NAMALWA (cell line): ENCODE data around the gene CC2D1A.
"Not testable (repeated sequence)": the region's sequence is repeated elsewhere in the genome, so short reads cannot be mapped to it uniquely, and the experiment has no call there.

Source experiments
- DNase-seq: peaks from one replicate; pipeline ENCODE4 v3.0.0-alpha.2; 2015; ENCODE audit warnings: low spot score

CC2D1A gene

GRCh38 chr19:13962699-13963602 is 57.0 kb downstream of the CC2D1A start:
- no peak for DNase-seq

DNA sequence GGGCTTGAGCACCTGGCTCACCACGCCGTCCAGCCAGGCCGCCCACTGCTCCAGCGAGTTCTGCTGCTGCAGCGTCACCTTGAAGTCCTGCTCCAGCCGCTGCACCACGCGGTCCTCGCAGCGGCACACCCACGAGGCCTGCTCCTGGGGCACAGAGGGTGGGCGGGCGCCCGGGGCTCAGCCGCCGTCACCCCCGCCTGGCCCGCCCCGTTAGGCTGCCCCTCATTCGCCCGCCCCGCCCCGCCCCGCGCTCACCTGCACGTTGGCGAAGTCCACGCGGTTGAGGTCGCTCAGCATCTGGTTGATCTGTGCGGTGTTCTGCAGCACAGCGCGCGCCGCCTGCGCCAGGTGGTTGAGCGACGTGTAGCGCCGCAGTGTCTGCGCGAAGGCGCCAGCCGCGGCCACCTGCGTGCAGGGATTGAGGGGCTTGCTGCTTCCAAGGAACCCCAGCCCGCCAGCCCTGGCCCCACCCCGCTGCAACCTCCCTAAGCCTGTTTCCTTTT is 57.7 kb downstream of the CC2D1A start:
- no peak for DNase-seq

GRCh38 chr19:13964776-13965175 is 58.8 kb downstream of the CC2D1A start:
- no peak for DNase-seq

- no peak for DNase-seq
These were observed 59.4 kb downstream of the CC2D1A start for GRCh38 chr19:13965377-13965896.

- no peak for DNase-seq
These were observed 60.1 kb downstream of the CC2D1A start for GRCh38 chr19:13965926-13966683.

DNA sequence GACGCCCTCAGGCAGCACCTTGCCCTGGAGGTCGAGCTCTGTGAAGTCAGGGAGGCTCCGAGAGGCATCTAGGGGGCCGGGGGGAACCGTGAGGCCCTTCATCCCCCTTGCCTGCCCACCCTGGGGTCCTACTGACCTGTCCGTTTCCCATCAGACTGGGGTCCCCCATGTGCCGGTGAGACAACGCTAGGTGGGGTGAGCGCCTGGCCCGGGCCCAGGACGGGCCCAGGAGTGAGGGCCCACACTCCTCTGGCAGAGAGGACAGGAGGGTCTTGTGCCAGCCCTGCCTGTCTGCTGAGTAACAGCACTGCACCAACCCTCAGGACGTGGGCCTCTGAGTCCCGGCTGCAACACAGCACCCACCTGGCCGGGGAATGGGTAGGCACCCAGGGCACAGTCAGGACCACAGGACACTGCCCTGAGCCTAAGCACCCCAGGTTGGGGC is 60.7 kb downstream of the CC2D1A start:
- no peak for DNase-seq

DNA sequence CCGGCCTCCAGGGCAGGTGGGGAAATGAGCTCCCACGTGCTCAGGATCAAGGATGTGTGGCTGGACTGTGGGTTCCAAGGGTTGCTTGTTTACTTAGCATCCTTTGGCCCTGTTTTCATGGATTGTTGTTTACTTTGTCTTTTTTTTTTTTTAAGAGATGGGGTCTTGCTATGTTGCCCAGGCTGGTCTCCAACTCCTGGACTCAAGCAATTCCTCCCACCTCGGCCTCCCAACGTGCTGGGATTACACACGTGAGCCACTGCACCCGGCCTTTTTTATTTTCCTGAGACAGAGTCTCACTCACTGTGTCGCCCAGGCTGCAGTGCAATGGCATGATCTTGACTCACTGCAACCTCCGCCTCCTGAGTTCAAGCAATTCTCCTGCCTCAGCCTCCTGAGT is 61.2 kb downstream of the CC2D1A start:
- DNase-seq, result not testable (repeated sequence)

GRCh38 chr19:13968383-13968935 is 62.5 kb downstream of the CC2D1A start:
- no peak for DNase-seq

DNA sequence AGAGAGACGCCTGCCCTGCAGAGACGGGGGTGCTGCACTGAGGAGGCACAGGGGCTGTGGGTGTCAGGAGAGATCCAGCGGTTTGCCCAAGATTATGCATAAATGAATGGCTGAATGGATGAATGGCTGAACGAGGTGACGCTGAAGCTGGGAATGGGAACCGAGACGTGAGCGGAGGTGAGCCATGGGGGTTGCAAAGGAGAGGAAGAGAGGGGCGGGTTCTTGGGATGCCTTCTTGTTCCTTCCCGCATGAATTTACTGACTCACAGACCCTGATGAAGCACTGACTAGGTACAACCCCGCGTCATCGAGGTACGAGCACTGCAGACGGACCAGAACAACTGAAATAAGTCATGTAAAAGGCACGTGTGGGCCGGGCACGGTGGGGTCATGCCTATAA is 63.0 kb downstream of the CC2D1A start:
- no peak for DNase-seq

DNA sequence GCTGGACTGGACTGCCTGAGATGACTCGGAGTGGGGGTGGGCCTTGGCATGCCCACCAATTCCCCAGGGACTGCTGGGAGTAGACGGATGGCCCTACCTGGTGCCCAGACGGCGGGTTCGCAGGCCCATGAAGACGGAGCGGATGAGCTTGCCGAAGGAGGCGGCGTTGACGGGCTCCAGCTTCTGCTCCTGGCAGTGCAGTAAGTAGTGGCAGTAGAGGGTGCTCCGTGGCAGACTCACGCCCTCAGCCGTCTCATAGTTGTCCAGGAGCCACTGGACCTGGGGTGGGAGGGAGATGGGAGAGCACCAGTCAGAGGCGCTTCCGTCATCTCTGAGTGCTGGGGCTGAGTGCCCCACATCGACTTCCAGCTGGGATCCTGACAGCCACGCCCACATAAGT is 63.9 kb downstream of the CC2D1A start:
- no peak for DNase-seq

GRCh38 chr19:13971868-13972267 is 65.9 kb downstream of the CC2D1A start:
- not testable (repeated sequence) for DNase-seq

DNA sequence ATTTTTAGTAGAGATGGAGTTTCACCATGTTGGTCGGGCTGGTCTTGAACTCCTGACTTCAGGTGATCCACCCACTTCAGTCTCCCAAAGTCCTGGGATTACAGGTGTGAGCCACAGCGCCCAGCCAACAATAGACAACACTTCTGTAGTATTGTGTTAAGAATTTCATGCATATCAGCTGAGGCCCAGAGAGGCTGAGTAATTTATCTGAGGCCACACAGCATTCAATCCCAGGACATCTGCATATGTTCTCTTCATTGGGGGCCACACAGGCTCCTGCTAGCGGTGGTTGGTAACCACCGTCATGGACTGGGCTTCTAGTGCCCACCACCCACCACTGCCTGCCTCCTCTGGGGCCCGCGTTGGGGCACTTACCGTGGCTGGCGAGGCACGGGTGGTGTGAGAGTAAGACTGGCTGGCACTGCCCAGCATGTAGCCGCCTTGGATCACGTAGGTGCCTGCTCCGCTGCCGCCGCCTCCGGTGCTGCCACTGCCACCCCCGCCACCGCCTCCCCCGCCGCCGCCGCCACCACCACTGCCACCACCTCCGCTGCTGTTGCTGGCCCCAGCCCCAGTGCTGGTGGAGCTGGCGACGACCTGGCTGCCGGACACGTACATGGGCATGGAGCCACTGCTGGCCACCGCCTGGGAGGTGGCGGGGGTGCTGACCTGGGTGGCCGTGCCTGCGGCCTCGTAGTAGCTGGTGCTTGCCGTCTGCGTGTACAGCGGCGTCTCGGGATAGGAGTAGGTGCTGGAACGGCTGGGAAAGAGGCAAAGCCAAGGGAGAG is 66.6 kb downstream of the CC2D1A start:
- DNase-seq, result no peak

DNA sequence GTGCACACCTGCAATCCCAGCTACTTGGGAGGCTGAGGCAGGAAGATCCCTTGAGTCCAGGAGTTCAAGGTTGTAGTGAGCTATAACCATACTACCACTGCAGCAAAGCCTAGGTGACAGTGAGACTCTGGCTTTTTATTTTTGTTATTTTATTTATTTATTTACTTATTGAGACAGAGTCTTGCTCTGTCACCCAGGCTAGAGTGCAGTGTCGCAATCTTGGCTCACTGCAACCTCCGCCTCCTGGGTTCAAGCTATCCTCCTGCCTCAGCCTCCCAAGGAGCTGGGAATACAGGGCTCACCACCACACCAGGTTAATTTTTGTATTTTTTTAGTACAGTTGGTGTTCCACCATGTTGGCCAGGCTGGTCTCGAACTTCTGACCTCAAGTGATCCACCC is 67.5 kb downstream of the CC2D1A start:
- DNase-seq, result not testable (repeated sequence)

DNA sequence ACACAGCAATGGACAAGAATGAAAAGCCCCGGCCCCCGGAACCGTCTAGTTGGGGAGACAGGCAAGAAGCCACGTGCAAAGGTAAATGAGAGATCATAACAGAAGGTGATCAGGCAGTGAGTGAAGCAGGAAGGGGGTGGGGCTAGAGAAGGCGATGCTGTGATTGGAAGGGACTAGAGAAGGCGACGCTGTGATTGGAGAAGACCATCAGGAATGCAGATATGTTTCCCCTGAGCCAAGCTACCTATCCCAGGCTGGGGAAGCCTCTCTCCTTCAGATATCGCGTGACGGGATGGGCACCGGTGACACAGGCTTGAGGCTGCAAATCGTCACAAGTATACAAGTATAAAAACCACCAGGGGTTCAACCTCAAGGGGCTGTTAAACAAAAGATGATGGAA is 68.1 kb downstream of the CC2D1A start:
- DNase-seq, result peak; percentile 66

DNA sequence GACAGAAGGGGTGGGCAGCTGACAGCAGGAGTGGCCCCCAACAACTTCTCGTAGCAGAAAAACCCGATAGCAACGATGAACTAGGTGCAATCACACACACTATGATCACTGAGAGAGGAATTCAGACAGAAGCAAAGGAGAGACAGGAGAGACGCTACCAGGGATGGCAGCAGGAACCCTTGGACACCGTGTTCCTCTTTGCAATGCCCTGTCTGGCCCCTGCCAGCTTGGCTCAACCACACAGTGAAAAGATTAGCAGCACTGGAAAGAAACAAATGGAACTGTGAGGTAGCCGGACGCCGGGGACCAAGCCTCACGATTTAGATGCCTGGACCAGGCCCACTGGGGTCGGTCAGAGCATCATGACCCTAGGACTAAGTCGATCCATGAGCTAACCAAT is 69.9 kb downstream of the CC2D1A start:
- DNase-seq, result no peak

DNA sequence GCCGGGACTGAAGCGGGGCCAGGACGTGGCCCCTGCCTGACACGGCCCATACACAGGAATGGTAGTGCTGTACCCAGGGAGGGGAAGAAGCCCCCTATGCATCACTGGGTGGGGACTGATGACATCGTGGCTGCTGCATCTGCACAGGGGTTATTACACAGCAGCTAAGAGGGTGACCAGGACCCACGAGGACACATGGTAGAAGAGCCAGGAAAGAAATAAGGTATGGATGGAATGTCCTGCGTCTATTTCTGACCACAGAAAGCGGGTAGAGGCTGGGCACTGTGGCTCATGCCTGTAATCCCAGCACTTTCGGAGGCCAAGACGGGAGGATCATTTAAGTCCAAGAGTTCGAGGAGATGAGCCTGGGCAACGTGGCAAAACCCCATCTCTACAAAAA is 70.4 kb downstream of the CC2D1A start:
- no peak for DNase-seq

DNA sequence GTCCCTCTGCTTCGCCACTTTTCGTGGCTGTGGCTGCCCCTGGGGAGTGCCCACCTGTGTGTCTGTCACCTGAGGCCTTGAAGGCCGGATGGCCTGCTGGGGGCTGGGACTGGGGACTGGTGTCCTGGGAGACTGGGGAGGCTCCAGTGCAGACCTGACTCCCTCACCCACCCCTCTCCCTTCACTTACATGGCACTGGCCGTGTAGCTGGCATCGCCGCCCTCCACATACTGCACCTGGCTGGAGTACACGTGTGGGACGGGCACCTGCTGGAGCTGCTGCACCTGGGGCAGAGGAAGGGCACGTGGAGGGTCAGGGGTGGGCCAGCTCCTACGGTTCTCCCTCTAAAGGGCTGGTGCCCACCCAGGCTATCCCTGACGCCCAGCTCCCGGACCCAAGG is 71.8 kb downstream of the CC2D1A start:
- DNase-seq, result no peak

- no peak for DNase-seq
These were observed 72.6 kb downstream of the CC2D1A start for GRCh38 chr19:13978351-13979243.

GRCh38 chr19:13979244-13979615 is 73.2 kb downstream of the CC2D1A start:
- DNase-seq, result no peak

DNA sequence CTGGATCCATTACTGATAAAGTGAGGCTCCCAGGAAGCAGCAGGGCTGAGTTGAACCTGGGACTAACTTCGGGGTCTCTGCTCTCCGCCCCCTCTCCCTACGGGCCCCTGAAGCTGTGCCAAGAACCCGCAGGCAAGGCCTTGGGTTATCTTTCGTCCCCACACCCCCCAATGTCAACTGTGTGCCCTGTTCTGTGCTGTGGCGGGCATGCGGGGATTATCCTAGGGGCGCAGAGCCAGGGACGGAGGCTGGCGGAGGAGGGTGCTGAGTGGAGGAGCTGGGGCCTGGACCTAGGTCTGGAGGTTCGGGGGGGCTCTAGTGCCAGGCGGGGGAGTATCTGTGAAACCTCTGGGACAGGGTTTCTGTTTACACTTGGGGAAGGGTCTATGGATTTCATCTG is 73.7 kb downstream of the CC2D1A start:
- DNase-seq, result no peak

DNA sequence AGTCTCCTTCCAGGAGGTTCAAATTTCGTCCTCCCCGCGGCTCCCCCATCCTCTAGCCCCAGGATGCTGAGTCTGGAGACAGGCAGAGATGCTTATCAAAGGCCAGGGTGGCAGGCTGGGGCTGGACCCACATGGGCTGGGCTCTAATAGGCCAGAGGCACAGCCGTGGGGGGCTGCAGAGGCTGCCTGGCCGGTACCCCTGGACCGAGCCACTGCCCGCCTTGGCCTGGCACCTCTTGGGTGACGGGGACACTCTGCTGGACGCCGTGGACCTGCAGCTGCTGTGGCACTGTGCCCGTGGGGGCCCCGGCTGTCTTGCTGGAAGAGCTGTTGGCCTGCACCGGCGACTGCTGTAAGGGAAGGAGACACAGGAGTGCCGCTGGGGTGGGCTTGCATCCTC is 74.3 kb downstream of the CC2D1A start:
- no peak for DNase-seq
